NOMO-1 treated with dmso at 0.1 percent for 144 hours (cell line): Measurements from ENCODE around the gene GDF11.
"Not testable (repeated sequence)": the region's sequence is repeated elsewhere in the genome, so short reads cannot be mapped to it uniquely, and the experiment has no call there.

Source experiments
- DNase-seq: peaks from one replicate; lab custom pipeline; 2025; ENCODE audit not compliant: unreplicated experiment; lab: John Stamatoyannopoulos, UW

The GDF11 gene

GRCh38 chr12:55738123-55739024 lies 4.5 kb upstream of the GDF11 start:
- DNase-seq: peak; percentile 70

GRCh38 chr12:55739025-55739378 lies 3.9 kb upstream of the GDF11 start:
- no peak for DNase-seq

GRCh38 chr12:55741931-55742680 lies 816 bp upstream of the GDF11 start:
- no peak for DNase-seq

- peak; percentile 56 for DNase-seq
Observed at GRCh38 chr12:55743406-55744339, 751 bp downstream of the GDF11 start.

- no peak for DNase-seq
Observed at GRCh38 chr12:55744340-55745030, 1.6 kb downstream of the GDF11 start.

- no peak for DNase-seq
Observed at GRCh38 chr12:55745361-55746173, 2.6 kb downstream of the GDF11 start.

GRCh38 chr12:55746174-55746912 lies 3.4 kb downstream of the GDF11 start:
- DNase-seq: no peak

- DNase-seq: no peak
Observed at GRCh38 chr12:55746913-55747231, 4.0 kb downstream of the GDF11 start.

- DNase-seq: no peak
Observed at GRCh38 chr12:55748230-55748993, 5.5 kb downstream of the GDF11 start.

GRCh38 chr12:55755246-55755645 lies 12.3 kb downstream of the GDF11 start:
- DNase-seq: no peak

GRCh38 chr12:55757701-55758100 lies 14.8 kb downstream of the GDF11 start:
- DNase-seq: no peak

GRCh38 chr12:55758575-55758974 lies 15.7 kb downstream of the GDF11 start:
- DNase-seq: not testable (repeated sequence)

- DNase-seq: no peak
Observed at GRCh38 chr12:55760663-55761062, 17.7 kb downstream of the GDF11 start.

GRCh38 chr12:55762646-55763045 lies 19.7 kb downstream of the GDF11 start:
- DNase-seq: no peak

- DNase-seq: no peak
Observed at GRCh38 chr12:55765736-55766290, 22.9 kb downstream of the GDF11 start.

- no peak for DNase-seq
Observed at GRCh38 chr12:55767156-55767555, 24.2 kb downstream of the GDF11 start.

GRCh38 chr12:55771736-55772135 lies 28.8 kb downstream of the GDF11 start:
- no peak for DNase-seq

- no peak for DNase-seq
Observed at GRCh38 chr12:55777856-55778255, 34.9 kb downstream of the GDF11 start.
